Skeletal muscle satellite cell (primary cell): ENCODE measurements around the gene CLIC1.

Experiments
- H3K27me3 ChIP-seq: 2 replicates; pipeline ENCODE4 v1.7.0; 2013; ENCODE audit warnings: low read length; ENCODE audit not compliant: control insufficient read depth, insufficient read depth
- H3K36me3 ChIP-seq: 2 replicates; pipeline ENCODE4 v1.7.0; 2013; ENCODE audit warnings: mild to moderate bottlenecking, control low read depth, low read length; ENCODE audit not compliant: insufficient read depth
- H3K4me1 ChIP-seq: 2 replicates; pipeline ENCODE4 v1.7.0; 2013; ENCODE audit warnings: low read length; ENCODE audit not compliant: control insufficient read depth, insufficient read depth
- H3K4me2 ChIP-seq: 2 replicates; pipeline ENCODE4 v1.7.0; 2013; ENCODE audit warnings: mild to moderate bottlenecking, low read length
- H3K4me3 ChIP-seq: 2 replicates; pipeline ENCODE4 v1.7.0; 2013; ENCODE audit warnings: low read length
- H3K9ac ChIP-seq: 2 replicates; pipeline ENCODE4 v1.7.0; 2013; ENCODE audit warnings: mild to moderate bottlenecking, low read depth, low read length, moderate library complexity
- H3K9me3 ChIP-seq: replicated peaks from 2 replicates; pipeline ENCODE4 v1.7.0; 2013; ENCODE audit warnings: mild to moderate bottlenecking, control low read depth, low read length

Gene CLIC1

GRCh38 chr6:31702819-31703716 lies 33.3 kb downstream of the CLIC1 start, which contains the start of gene ABHD16A:
Gene ABHD16A (minus strand): TSS chr6:31703324. CDS start chr6:31703281, 43 bp downstream.
- H3K36me3 ChIP-seq = peaks cover 4% of the 10 kb centered on the region
- peak within 1 kb of the TSS; percentile 95 for H3K9ac ChIP-seq
- peak within 1 kb of the TSS; percentile 80 for H3K4me2 ChIP-seq
- H3K27me3 ChIP-seq = no peaks in the 10 kb centered on the region
- no peaks in the 10 kb centered on the region for H3K9me3 ChIP-seq
- H3K4me3 ChIP-seq = peak within 1 kb of the TSS; percentile 91
- H3K4me1 ChIP-seq = peaks cover 21% of the 10 kb centered on the region

- Histone ChIP-seq H3K4me1 (peaks cover 24% of the 10 kb centered on the region), H3K27me3 (no peaks in the 10 kb centered on the region), H3K9me3 (no peaks in the 10 kb centered on the region), H3K9ac (peak overlapping the region; percentile 95), H3K4me3 (peak overlapping the region; percentile 91), H3K4me2 (peak overlapping the region; percentile 80), H3K36me3 (peaks cover 4% of the 10 kb centered on the region)
These were observed 33.9 kb downstream of the CLIC1 start for GRCh38 chr6:31702405-31702818.

DNA sequence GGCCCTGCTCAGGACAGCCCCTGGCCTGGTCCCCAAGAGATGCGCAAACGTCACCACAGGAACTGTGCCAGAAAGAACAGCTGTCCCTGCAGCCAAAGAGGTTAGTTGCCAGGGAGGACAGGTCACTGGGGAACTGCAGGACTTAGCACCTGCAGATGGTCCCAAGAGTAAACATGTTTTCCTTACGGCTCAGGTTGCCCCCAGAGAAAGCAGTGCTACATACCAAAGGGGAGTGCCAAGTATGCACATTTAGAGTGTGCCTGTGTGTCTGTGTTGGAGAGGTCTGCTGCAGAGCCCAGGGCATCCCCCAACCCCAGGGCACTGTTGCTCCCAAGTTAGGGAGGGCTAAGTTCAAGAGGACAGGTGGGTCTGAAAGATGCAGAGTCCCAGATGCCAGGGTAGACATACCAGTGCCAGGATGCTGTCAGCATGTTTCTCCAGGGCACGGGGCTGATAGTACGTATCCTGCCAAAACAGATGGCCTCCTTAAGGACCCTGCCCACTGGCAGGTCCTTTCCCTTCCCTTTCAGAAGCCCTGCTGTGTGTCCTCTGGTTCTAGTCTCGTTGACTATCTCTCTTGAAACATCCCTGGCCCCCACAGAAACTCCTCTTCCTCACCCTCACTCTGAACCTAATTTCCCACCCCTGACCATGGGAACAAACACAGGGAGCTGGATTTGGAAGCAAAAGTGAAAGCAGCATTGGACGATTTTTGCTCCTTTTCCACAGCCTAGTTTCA lies 34.5 kb downstream of the CLIC1 start:
- H3K27me3 ChIP-seq = no peaks in the 10 kb centered on the region
- H3K4me1 ChIP-seq = peaks cover 24% of the 10 kb centered on the region
- peak overlapping the region; percentile 95 for H3K9ac ChIP-seq
- H3K4me3 ChIP-seq = peak overlapping the region; percentile 91
- H3K9me3 ChIP-seq = no peaks in the 10 kb centered on the region
- H3K36me3 ChIP-seq = peaks cover 6% of the 10 kb centered on the region
- H3K4me2 ChIP-seq = peak overlapping the region; percentile 80

GRCh38 chr6:31700740-31701401 lies 35.5 kb downstream of the CLIC1 start:
- peak overlapping the region; percentile 13 for H3K9ac ChIP-seq
- no peaks in the 10 kb centered on the region for H3K9me3 ChIP-seq
- H3K4me3 ChIP-seq = no peak overlapping the region
- H3K36me3 ChIP-seq = peaks cover 10% of the 10 kb centered on the region
- peak overlapping the region; percentile 80 for H3K4me2 ChIP-seq
- no peaks in the 10 kb centered on the region for H3K27me3 ChIP-seq
- peaks cover 24% of the 10 kb centered on the region for H3K4me1 ChIP-seq

- Histone ChIP-seq H3K9ac (no peak overlapping the region), H3K4me2 (no peak overlapping the region), H3K36me3 (peaks cover 28% of the 10 kb centered on the region), H3K27me3 (no peaks in the 10 kb centered on the region), H3K4me3 (no peak overlapping the region), H3K9me3 (no peaks in the 10 kb centered on the region), H3K4me1 (peaks cover 16% of the 10 kb centered on the region)
These were observed 38.8 kb downstream of the CLIC1 start for GRCh38 chr6:31697555-31697954.

DNA sequence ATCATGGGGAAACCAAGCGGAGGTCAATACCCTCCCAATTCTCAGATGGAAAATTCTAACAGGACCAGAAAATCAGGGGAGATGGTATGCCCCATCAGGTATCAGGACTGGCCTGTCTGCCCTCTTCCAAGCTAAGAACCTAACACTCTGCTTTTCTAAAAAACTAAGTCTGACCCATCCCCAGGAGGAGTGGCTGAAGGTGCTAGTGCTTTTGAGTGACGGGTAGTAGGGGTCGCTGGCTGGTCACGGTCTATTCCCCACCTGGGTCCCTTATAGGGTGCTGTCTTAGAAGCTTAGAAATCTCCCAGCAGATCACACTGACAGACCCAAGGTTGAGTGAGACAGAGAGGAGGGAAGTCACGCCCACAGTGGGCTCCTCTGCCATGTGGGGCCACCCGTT lies 42.8 kb downstream of the CLIC1 start:
- no peaks in the 10 kb centered on the region for H3K27me3 ChIP-seq
- H3K4me1 ChIP-seq = peaks cover 2% of the 10 kb centered on the region
- no peaks in the 10 kb centered on the region for H3K9me3 ChIP-seq
- no peak overlapping the region for H3K9ac ChIP-seq
- no peak overlapping the region for H3K4me3 ChIP-seq
- no peak overlapping the region for H3K4me2 ChIP-seq
- H3K36me3 ChIP-seq = peaks cover 56% of the 10 kb centered on the region

DNA sequence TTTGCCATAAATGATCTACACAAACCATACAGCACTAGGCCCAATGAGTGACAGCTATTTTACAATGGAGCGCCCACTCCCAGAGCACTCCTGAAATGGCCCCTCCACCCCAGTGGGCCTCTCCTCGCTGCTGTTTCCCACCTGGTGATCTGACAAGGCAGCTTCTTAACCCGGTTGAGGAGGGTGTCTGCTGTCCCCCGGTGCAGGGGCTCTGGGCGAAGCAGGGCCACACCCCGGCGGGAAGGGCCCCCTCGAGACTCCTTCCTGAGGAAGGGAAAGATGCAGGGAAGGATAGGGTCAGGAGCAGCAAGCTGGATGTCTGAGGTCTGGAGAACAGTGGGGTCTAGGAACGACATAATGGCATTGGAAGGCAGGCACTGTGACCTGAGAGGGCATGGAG lies 43.4 kb downstream of the CLIC1 start:
- no peaks in the 10 kb centered on the region for H3K27me3 ChIP-seq
- H3K4me2 ChIP-seq = no peak overlapping the region
- H3K9me3 ChIP-seq = no peaks in the 10 kb centered on the region
- H3K4me3 ChIP-seq = no peak overlapping the region
- peaks cover 63% of the 10 kb centered on the region for H3K36me3 ChIP-seq
- H3K4me1 ChIP-seq = peaks cover 2% of the 10 kb centered on the region
- no peak overlapping the region for H3K9ac ChIP-seq

DNA sequence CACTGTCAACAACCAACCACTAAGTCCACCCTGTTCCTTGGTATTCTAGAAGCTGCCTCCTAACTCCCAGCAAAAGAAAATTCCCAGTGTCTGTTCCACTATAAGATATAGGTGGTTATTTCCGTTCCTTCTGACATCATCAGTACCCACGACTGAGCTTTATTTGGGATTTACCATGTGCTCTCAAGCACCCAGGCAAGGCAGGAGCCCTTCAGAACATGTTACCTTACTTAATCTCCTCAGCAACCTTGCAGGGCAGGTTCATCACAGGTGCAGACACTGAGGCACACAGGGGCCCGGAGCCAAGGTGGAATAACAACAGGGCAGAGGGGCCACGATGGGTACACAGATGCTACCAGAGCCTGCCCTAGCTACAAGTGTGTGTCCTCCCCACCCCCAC lies 44.0 kb downstream of the CLIC1 start:
- Histone ChIP-seq H3K9ac (no peak overlapping the region), H3K4me2 (no peak overlapping the region), H3K36me3 (peaks cover 68% of the 10 kb centered on the region), H3K27me3 (no peaks in the 10 kb centered on the region), H3K4me1 (no peaks in the 10 kb centered on the region), H3K9me3 (no peaks in the 10 kb centered on the region), H3K4me3 (no peak overlapping the region)

DNA sequence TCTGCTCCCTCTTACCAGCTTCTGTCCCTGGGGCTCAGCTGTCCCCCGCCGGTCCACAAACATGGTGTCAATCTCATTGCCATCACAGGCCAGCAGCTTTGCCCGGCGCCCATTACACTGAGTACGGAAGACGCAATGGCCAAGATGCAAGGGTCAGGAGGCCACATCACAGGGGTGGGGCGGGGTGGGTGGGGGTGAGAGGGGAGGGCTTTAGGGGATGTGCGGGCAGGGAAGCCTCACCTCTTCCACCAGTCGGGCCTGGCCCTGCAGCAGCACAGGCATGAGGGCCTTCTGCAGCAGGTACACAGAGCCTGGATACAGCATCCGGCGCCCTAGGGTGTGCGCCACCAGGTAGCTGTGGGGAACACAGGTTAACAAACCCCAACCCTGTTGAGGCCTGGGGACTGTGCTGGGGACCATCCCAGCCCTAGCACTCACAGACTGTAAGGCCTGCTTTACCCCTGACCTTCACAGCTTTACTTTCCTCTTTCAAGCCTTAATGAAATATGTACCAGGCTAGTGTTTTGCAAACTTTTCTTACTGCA lies 44.7 kb downstream of the CLIC1 start:
- H3K4me3 ChIP-seq = no peak overlapping the region
- peaks cover 72% of the 10 kb centered on the region for H3K36me3 ChIP-seq
- no peak overlapping the region for H3K4me2 ChIP-seq
- no peaks in the 10 kb centered on the region for H3K9me3 ChIP-seq
- H3K27me3 ChIP-seq = no peaks in the 10 kb centered on the region
- no peak overlapping the region for H3K9ac ChIP-seq
- no peaks in the 10 kb centered on the region for H3K4me1 ChIP-seq

GRCh38 chr6:31691078-31691463 lies 45.3 kb downstream of the CLIC1 start:
- Histone ChIP-seq H3K27me3 (no peaks in the 10 kb centered on the region), H3K4me3 (no peak overlapping the region), H3K9ac (no peak overlapping the region)

More at GRCh38 chr6:31691078-31691463, 45.3 kb downstream of the CLIC1 start:
- peaks cover 75% of the 10 kb centered on the region for H3K36me3 ChIP-seq
- no peaks in the 10 kb centered on the region for H3K9me3 ChIP-seq
- H3K4me2 ChIP-seq = no peak overlapping the region
- no peaks in the 10 kb centered on the region for H3K4me1 ChIP-seq
